ENCODE data around the gene R3HDM2. TPM values are rescaled to one million over a fixed set of nuclear protein-coding genes. Genes with fewer than 3 reads are reported as not detected.

R3HDM2 gene
- total RNA-seq, 2 experiments from 2014 or later: 25.8 to 47.2 TPM

DNA sequence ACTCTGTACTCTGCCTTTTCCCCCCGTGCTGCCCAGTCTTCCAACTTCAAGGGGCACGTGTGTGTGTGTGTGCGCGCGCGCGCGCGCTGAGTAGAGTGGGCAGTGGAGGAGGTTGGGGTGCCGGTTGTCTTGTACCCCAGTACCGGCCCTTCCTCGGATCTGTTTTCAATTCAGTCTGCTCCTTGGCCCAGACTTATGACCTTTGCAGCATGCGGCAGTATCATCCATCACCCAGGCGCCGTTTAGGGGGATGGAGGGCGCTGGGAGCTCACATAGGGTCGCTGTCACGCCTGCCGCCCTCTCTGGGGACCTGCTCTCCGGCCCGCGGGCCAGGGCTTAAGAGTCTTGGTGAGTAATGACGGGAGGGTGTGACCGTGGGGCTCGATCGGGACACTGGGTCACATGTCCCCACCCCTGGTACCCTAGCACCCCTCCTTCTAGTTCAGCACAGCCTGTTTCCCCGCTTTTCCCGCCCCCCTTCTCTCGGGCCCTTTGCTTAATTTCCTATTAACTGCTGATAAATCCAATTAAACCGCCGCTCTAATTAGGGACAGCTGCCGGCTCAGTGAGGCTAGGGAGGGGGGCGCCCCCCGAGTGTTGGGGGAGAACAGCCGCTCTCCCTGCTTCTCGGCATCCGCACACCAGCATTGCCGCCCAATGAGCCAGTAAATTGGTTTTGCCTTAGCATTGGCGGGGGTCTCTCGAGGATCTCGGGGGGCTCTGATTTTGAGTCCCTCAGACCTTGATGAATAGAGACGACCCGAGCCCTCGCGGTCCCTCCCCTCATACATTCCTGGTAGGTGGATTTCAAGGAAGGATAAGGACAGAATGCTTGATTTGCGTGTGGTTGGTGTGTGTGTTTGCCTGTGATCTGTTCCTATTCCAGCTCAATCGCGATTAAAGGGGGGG lies 189.2 kb downstream of the R3HDM2 start:
- H3K9me3 ChIP-seq (ENCODE audit: low read length): no peaks in the 10 kb centered on the region
- peak overlapping the region; percentile 92 for H3K27ac ChIP-seq (ENCODE audit: low read depth, low read length, poor library complexity, severe bottlenecking)
- peak overlapping the region; percentile 74 for H3K4me3 ChIP-seq (ENCODE audit: low read depth, low read length, poor library complexity, severe bottlenecking)
- peak; percentile 53 for DNase-seq (ENCODE audit: low spot score)
- no peaks in the 10 kb centered on the region for H3K9me2 ChIP-seq (ENCODE audit: insufficient read depth, low read length)
- H3K4me1 ChIP-seq (ENCODE audit: insufficient read depth, low read length, poor library complexity, severe bottlenecking): peaks cover 49% of the 10 kb centered on the region
- POLR2A ChIA-PET: interaction anchor here (0.7 to 7.3 kb wide), 5 partner anchors 8 to 236 kb away, joined by 3 to 69 read pairs (median 19); partner anchors contain the start of gene SHMT2
- no peak overlapping the region for H2AFZ ChIP-seq (ENCODE audit: low read length)
- peak overlapping the region; percentile 99 for H3K4me2 ChIP-seq (ENCODE audit: low read length)
- H3K36me3 ChIP-seq (ENCODE audit: insufficient read depth, low read length): no peaks in the 10 kb centered on the region
- no TSS peak for BruUV-seq (replicated peaks)
- no peaks in the 10 kb centered on the region for H3K79me2 ChIP-seq (ENCODE audit: insufficient read depth, low read depth, low read length)
- intact Hi-C loops (cut with micrococcal nuclease; ENCODE audit: unreplicated experiment): loop anchor here (2.0 to 5.0 kb wide), 5 partner anchors 129 to 511 kb away; partner anchors contain the start of genes CDK4, DDIT3 and STAT6
- H4K20me1 ChIP-seq (ENCODE audit: insufficient read depth, low read length): no peaks in the 10 kb centered on the region
- CTCF ChIA-PET (ENCODE audit: unreplicated experiment): interaction anchor here (0.6 to 4.5 kb wide), 6 partner anchors 12 to 921 kb away, joined by 3 to 32 read pairs (median 6); partner anchors contain the start of genes INHBE and SHMT2
- TF ChIP-seq, protein P1, sequence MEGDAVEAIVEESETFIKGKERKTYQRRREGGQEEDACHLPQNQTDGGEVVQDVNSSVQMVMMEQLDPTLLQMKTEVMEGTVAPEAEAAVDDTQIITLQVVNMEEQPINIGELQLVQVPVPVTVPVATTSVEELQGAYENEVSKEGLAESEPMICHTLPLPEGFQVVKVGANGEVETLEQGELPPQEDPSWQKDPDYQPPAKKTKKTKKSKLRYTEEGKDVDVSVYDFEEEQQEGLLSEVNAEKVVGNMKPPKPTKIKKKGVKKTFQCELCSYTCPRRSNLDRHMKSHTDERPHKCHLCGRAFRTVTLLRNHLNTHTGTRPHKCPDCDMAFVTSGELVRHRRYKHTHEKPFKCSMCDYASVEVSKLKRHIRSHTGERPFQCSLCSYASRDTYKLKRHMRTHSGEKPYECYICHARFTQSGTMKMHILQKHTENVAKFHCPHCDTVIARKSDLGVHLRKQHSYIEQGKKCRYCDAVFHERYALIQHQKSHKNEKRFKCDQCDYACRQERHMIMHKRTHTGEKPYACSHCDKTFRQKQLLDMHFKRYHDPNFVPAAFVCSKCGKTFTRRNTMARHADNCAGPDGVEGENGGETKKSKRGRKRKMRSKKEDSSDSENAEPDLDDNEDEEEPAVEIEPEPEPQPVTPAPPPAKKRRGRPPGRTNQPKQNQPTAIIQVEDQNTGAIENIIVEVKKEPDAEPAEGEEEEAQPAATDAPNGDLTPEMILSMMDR (conservative IDR thresholded peaks at IDR 0.05; ENCODE audit: low read length): peak; percentile 28; the same call in 1 of the 2 replicates
- no peak for TF ChIP-seq EZH2phosphoT487 (IDR thresholded peaks at IDR 0.05; ENCODE audit: borderline replicate concordance, low read depth, low read length)

DNA sequence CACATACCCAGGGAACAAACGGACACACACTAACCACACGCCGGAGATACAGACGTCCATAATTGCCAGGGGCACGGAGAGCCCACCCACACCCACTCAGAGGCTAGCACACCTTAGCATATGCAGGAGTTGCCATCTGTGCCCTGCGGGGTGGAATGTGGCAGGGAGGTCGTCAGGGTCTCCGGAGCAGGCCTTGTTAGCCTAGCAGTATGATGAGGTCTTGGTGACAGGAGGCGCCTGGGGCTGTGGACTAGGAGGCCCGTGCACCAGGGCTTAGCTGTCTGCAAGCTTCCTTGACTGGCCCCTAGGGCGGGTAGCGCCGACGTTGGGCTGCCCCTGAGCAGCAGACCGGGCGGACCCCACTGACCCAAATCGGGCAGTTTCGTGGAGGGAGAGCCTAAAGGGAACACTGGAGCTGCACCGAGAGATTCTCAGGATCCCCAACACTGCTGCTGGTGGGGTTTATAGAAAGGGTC lies 189.9 kb downstream of the R3HDM2 start:
- Histone ChIP-seq H3K9me2 (ENCODE audit: insufficient read depth, low read length) (no peaks in the 10 kb centered on the region), H3K79me2 (ENCODE audit: insufficient read depth, low read depth, low read length) (no peaks in the 10 kb centered on the region), H3K27ac (ENCODE audit: low read depth, low read length, poor library complexity, severe bottlenecking) (peak overlapping the region; percentile 92), H3K4me1 (ENCODE audit: insufficient read depth, low read length, poor library complexity, severe bottlenecking) (peaks cover 49% of the 10 kb centered on the region), H4K20me1 (ENCODE audit: insufficient read depth, low read length) (no peaks in the 10 kb centered on the region), H3K9me3 (ENCODE audit: low read length) (no peaks in the 10 kb centered on the region), H2AFZ (ENCODE audit: low read length) (peak overlapping the region; percentile 34; the same call in 1 of the 2 replicates), H3K4me3 (ENCODE audit: low read depth, low read length, poor library complexity, severe bottlenecking) (peak overlapping the region; percentile 74), H3K36me3 (ENCODE audit: insufficient read depth, low read length) (peaks cover under 1% of the 10 kb centered on the region; the same call in 1 of the 2 replicates), H3K4me2 (ENCODE audit: low read length) (peak overlapping the region; percentile 99)
- BruUV-seq (replicated peaks): no TSS peak
- intact Hi-C loops (cut with micrococcal nuclease; ENCODE audit: unreplicated experiment): loop anchor here (2.0 to 5.0 kb wide), 5 partner anchors 129 to 511 kb away; partner anchors contain the start of genes CDK4, DDIT3 and STAT6
- TF ChIP-seq EZH2phosphoT487 (IDR thresholded peaks at IDR 0.05; ENCODE audit: borderline replicate concordance, low read depth, low read length): no peak
- TF ChIP-seq, protein P1 (conservative IDR thresholded peaks at IDR 0.05; ENCODE audit: low read length): no peak
- POLR2A ChIA-PET: interaction anchor here (0.6 to 7.3 kb wide), 6 partner anchors 9 to 238 kb away, joined by 3 to 69 read pairs (median 11); partner anchors contain the start of gene SHMT2
- peak; percentile 64 for DNase-seq (ENCODE audit: low spot score)
- CTCF ChIA-PET (ENCODE audit: unreplicated experiment): interaction anchor here (0.5 to 4.5 kb wide), 6 partner anchors 11 to 921 kb away, joined by 3 to 32 read pairs (median 6); partner anchors contain the start of genes INHBE and SHMT2
